OCI-LY1 (cell line): ENCODE measurements around the gene CTNNA2.
A peak's percentile ranks its signal among the peaks of the same experiment; 100 is the strongest.

Experiments
- H2AFZ ChIP-seq: fragments of 200-600 bp; sonication (generic), shearing (Covaris generic); 2 replicates; pipeline ENCODE4 v1.6.0; 2014; ENCODE audit warnings: antibody characterized with exemption, mild to moderate bottlenecking, low read length
- H3F3A ChIP-seq: fragments of 200-600 bp; sonication (generic), shearing (Covaris generic); 2 replicates; pipeline ENCODE4 v1.6.0; 2014; ENCODE audit warnings: mild to moderate bottlenecking, antibody characterized with exemption, low read length, moderate library complexity; ENCODE audit not compliant: insufficient read depth
- H3K27ac ChIP-seq: fragments of 200-600 bp; sonication (generic); 2 replicates; pipeline ENCODE4 v1.5.1; 2014; ENCODE audit warnings: low read length, mixed run types, mild to moderate bottlenecking, low read depth; ENCODE audit not compliant: poor library complexity, severe bottlenecking
- H3K27me3 ChIP-seq: fragments of 200-600 bp; sonication (generic); 2 replicates; pipeline ENCODE4 v1.6.0; 2014; ENCODE audit warnings: antibody characterized with exemption, mild to moderate bottlenecking, low read length, moderate library complexity; ENCODE audit not compliant: insufficient read depth
- H3K36me3 ChIP-seq: fragments of 200-600 bp; sonication (generic); 2 replicates; pipeline ENCODE4 v1.6.1; 2014; ENCODE audit warnings: mild to moderate bottlenecking, antibody characterized with exemption, low read length, moderate library complexity, mixed read lengths; ENCODE audit not compliant: insufficient read depth
- H3K4me1 ChIP-seq: fragments of 200-600 bp; sonication (generic); 2 replicates; pipeline ENCODE4 v1.5.1; 2014; ENCODE audit warnings: mild to moderate bottlenecking, low read length, moderate library complexity; ENCODE audit not compliant: insufficient read depth, severe bottlenecking
- H3K4me2 ChIP-seq: fragments of 200-600 bp; sonication (generic), shearing (Covaris generic); 2 replicates; pipeline ENCODE4 v1.6.1; 2014; ENCODE audit warnings: low read length
- H3K4me3 ChIP-seq: fragments of 200-600 bp; sonication (generic); 2 replicates; pipeline ENCODE4 v1.5.1; 2014; ENCODE audit warnings: low read length, low read depth, mild to moderate bottlenecking, mixed read lengths; ENCODE audit not compliant: poor library complexity, severe bottlenecking
- H3K79me2 ChIP-seq: fragments of 200-600 bp; shearing (Covaris generic); 2 replicates; pipeline ENCODE4 v1.6.1; 2016; ENCODE audit warnings: mixed run types, low read length, mixed read lengths; ENCODE audit not compliant: insufficient read depth
- H3K9ac ChIP-seq: fragments of 200-600 bp; sonication (generic), shearing (Covaris generic); 2 replicates; pipeline ENCODE4 v1.6.1; 2014; ENCODE audit warnings: mild to moderate bottlenecking, low read length, mixed read lengths
- H3K9me2 ChIP-seq: fragments of 200-600 bp; sonication (generic), shearing (Covaris generic); 2 replicates; pipeline ENCODE4 v1.6.1; 2014; ENCODE audit warnings: low read depth, mild to moderate bottlenecking, low read length, mixed read lengths
- H3K9me3 ChIP-seq: fragments of 200-600 bp; shearing (Covaris generic); 2 replicates; pipeline ENCODE4 v1.6.1; 2014; ENCODE audit warnings: low read length, mixed read lengths
- H4K20me1 ChIP-seq: fragments of 200-600 bp; sonication (generic), shearing (Covaris generic); 2 replicates; pipeline ENCODE4 v1.6.0; 2016; ENCODE audit warnings: mild to moderate bottlenecking, low read length; ENCODE audit not compliant: insufficient read depth
- EZH2 ChIP-seq: fragments of 200-600 bp; sonication (generic), shearing (Covaris generic); IDR thresholded peaks from 2 replicates; pipeline ENCODE4 v1.8.0; 2017; ENCODE audit warnings: borderline replicate concordance, mixed run types, mild to moderate bottlenecking, antibody characterized with exemption, low read length, moderate library complexity, mixed read lengths
- TF ChIP-seq, protein P1 (sequence below): fragments of 200-600 bp; sonication (generic), shearing (Covaris generic); IDR thresholded peaks from 2 replicates; pipeline ENCODE4 v1.5.1; 2017; ENCODE audit warnings: mild to moderate bottlenecking, antibody characterized with exemption, low read length, moderate library complexity, mixed read lengths

CTNNA2 gene

DNA sequence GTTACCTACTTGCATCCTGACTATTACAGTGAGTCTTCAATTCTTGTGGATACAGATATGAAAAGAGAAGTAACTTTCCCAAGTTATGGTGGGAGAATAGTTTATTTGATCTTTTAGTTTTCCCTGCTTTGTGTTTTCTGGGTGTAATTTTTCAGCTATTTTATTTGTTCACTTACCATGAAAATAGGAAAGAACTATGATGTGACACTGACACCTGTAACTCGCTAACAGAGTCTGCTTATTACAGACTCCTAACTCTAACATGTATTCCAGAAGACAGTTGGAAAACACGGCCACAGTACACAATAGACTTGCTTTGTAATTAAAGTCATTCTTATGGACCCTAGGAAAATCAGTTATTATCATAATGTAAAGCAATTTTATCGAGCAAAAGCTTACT, 468.5 kb downstream of the CTNNA2 start:
- no peak overlapping the region for H3K4me2 ChIP-seq
- no peak overlapping the region for H3K4me3 ChIP-seq
- no peaks in the 10 kb centered on the region for H3K9me2 ChIP-seq
- no peaks in the 10 kb centered on the region for H3F3A ChIP-seq
- no peak overlapping the region for H2AFZ ChIP-seq
- H3K9ac ChIP-seq, result no peak overlapping the region
- H4K20me1 ChIP-seq, result no peaks in the 10 kb centered on the region
- no peaks in the 10 kb centered on the region for H3K27me3 ChIP-seq
- H3K27ac ChIP-seq, result no peak overlapping the region
- H3K36me3 ChIP-seq, result no peaks in the 10 kb centered on the region
- no peaks in the 10 kb centered on the region for H3K9me3 ChIP-seq
- TF ChIP-seq, protein P1, sequence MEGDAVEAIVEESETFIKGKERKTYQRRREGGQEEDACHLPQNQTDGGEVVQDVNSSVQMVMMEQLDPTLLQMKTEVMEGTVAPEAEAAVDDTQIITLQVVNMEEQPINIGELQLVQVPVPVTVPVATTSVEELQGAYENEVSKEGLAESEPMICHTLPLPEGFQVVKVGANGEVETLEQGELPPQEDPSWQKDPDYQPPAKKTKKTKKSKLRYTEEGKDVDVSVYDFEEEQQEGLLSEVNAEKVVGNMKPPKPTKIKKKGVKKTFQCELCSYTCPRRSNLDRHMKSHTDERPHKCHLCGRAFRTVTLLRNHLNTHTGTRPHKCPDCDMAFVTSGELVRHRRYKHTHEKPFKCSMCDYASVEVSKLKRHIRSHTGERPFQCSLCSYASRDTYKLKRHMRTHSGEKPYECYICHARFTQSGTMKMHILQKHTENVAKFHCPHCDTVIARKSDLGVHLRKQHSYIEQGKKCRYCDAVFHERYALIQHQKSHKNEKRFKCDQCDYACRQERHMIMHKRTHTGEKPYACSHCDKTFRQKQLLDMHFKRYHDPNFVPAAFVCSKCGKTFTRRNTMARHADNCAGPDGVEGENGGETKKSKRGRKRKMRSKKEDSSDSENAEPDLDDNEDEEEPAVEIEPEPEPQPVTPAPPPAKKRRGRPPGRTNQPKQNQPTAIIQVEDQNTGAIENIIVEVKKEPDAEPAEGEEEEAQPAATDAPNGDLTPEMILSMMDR, result no peak
- no peaks in the 10 kb centered on the region for H3K79me2 ChIP-seq
- H3K4me1 ChIP-seq, result no peaks in the 10 kb centered on the region

DNA sequence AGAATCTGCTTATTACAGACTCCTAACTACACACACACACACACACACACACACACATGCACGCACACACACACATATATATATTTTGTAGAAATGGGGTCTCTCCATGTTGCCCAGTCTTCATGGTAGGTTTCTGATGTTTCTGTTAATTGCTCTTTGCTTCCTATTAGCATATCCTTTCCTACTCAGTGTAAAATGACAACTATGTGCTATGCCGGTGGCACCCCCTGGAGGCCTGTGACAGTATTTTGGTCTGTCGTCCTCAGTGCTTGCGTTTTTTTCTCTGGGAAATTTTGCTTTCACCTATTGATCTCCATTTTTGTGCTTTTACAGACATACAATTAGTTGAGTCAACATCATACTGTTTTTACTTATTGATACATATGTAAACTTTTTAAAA, 469.6 kb downstream of the CTNNA2 start:
- no peaks in the 10 kb centered on the region for H3K79me2 ChIP-seq
- H4K20me1 ChIP-seq, result no peaks in the 10 kb centered on the region
- H3F3A ChIP-seq, result no peaks in the 10 kb centered on the region
- H2AFZ ChIP-seq, result no peak overlapping the region
- H3K9me2 ChIP-seq, result no peaks in the 10 kb centered on the region
- H3K4me2 ChIP-seq, result no peak overlapping the region
- no peaks in the 10 kb centered on the region for H3K9me3 ChIP-seq
- no peaks in the 10 kb centered on the region for H3K4me1 ChIP-seq
- TF ChIP-seq EZH2, result no peak
- TF ChIP-seq, protein P1, result peak; percentile 66
- H3K9ac ChIP-seq, result no peak overlapping the region
- no peak overlapping the region for H3K27ac ChIP-seq
- no peaks in the 10 kb centered on the region for H3K27me3 ChIP-seq
- no peak overlapping the region for H3K4me3 ChIP-seq
- H3K36me3 ChIP-seq, result no peaks in the 10 kb centered on the region

DNA sequence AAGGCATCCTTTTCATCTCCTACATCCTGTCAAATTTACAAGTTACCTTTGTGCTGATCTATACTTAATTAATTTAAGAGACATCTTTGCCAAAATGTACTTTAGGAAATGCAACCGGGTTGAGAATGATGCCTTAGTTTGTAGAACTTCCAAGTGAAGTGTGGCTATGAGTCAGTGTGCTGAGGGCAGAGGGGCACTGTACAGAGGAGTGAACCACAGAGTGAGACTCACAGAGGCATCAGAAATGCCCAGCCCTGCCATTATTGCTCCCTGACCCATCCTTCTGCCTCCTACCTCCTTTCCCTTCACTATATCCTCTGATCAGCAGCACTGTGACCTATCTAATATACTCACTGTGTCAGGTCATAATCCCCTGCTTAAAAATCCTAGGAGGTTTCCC, 471.6 kb downstream of the CTNNA2 start:
- Histone ChIP-seq H3K4me1 (no peaks in the 10 kb centered on the region), H3K9ac (no peak overlapping the region), H3K4me3 (no peak overlapping the region), H3K9me2 (no peaks in the 10 kb centered on the region), H3K4me2 (no peak overlapping the region), H3F3A (no peaks in the 10 kb centered on the region), H4K20me1 (no peaks in the 10 kb centered on the region), H3K27ac (no peak overlapping the region), H3K36me3 (no peaks in the 10 kb centered on the region), H3K9me3 (no peaks in the 10 kb centered on the region), H3K27me3 (no peaks in the 10 kb centered on the region), H2AFZ (no peak overlapping the region), H3K79me2 (no peaks in the 10 kb centered on the region)
- TF ChIP-seq EZH2, result no peak
- TF ChIP-seq, protein P1, result no peak
